ENCODE data around the gene GRID1.

GRID1 gene

GRCh38 chr10:86305521-86305920 lies 61.1 kb downstream of the GRID1 start:
- Histone ChIP-seq H3K4me1 (ENCODE audit: control insufficient read depth in 1 of 2, insufficient read depth in 1 of 2, low read depth in 1 of 2, low read length in 1 of 2) (no peaks in the 10 kb centered on the region), H3K9me3 (no peaks in the 10 kb centered on the region), H3K4me3 (ENCODE audit: low read depth in 1 of 2, low read length in 1 of 2) (no peak overlapping the region), H3K36me3 (no peaks in the 10 kb centered on the region), H3K27ac (no peak overlapping the region), H3K27me3 (no peaks in the 10 kb centered on the region)
- no peak for TF ChIP-seq CTCF (IDR thresholded peaks at IDR 0.05)

- TF ChIP-seq CTCF (IDR thresholded peaks at IDR 0.05) = no peak
These were observed 62.2 kb downstream of the GRID1 start for GRCh38 chr10:86304436-86304835.

DNA sequence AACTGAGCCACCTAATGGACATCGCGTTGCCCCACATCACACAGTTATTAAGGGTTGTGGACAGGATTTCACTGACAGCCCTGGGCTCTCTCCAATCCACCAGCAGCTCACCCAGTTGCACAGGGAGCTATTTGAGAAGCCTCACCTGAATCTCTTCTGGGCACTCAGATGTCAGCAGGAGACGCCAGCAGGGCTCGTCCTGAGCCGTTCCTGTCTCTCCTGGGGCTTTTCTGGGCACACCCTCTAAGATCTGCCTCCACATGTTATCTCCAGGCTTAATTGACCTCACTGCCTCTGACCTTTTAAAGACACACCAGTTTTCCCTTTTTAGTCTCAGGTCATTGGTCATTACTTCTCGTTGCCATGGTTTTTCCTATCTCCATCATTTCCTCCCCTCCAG lies 63.0 kb downstream of the GRID1 start:
- H3K9me3 ChIP-seq = no peaks in the 10 kb centered on the region
- H3K27me3 ChIP-seq = no peaks in the 10 kb centered on the region
- no peaks in the 10 kb centered on the region for H3K4me1 ChIP-seq (ENCODE audit: control insufficient read depth in 1 of 2, insufficient read depth in 1 of 2, low read depth in 1 of 2, low read length in 1 of 2)
- H3K4me3 ChIP-seq (ENCODE audit: low read depth in 1 of 2, low read length in 1 of 2) = no peak overlapping the region
- TF ChIP-seq CTCF (IDR thresholded peaks at IDR 0.05) = no peak
- H3K27ac ChIP-seq = no peak overlapping the region
- H3K36me3 ChIP-seq = no peaks in the 10 kb centered on the region

More at GRCh38 chr10:86304436-86304835, 62.2 kb downstream of the GRID1 start:
- H3K27me3 ChIP-seq = no peaks in the 10 kb centered on the region
- no peaks in the 10 kb centered on the region for H3K4me1 ChIP-seq (ENCODE audit: control insufficient read depth in 1 of 2, insufficient read depth in 1 of 2, low read depth in 1 of 2, low read length in 1 of 2)
- H3K36me3 ChIP-seq = no peaks in the 10 kb centered on the region
- no peaks in the 10 kb centered on the region for H3K9me3 ChIP-seq
- H3K27ac ChIP-seq = no peak overlapping the region
- no peak overlapping the region for H3K4me3 ChIP-seq (ENCODE audit: low read depth in 1 of 2, low read length in 1 of 2)

GRCh38 chr10:86301971-86302370 lies 64.6 kb downstream of the GRID1 start:
- no peaks in the 10 kb centered on the region for H3K4me1 ChIP-seq (ENCODE audit: control insufficient read depth in 1 of 2, insufficient read depth in 1 of 2, low read depth in 1 of 2, low read length in 1 of 2)
- TF ChIP-seq CTCF (IDR thresholded peaks at IDR 0.05) = no peak
- H3K36me3 ChIP-seq = no peaks in the 10 kb centered on the region
- H3K9me3 ChIP-seq = no peaks in the 10 kb centered on the region
- no peaks in the 10 kb centered on the region for H3K27me3 ChIP-seq
- no peak overlapping the region for H3K27ac ChIP-seq
- H3K4me3 ChIP-seq (ENCODE audit: low read depth in 1 of 2, low read length in 1 of 2) = no peak overlapping the region

DNA sequence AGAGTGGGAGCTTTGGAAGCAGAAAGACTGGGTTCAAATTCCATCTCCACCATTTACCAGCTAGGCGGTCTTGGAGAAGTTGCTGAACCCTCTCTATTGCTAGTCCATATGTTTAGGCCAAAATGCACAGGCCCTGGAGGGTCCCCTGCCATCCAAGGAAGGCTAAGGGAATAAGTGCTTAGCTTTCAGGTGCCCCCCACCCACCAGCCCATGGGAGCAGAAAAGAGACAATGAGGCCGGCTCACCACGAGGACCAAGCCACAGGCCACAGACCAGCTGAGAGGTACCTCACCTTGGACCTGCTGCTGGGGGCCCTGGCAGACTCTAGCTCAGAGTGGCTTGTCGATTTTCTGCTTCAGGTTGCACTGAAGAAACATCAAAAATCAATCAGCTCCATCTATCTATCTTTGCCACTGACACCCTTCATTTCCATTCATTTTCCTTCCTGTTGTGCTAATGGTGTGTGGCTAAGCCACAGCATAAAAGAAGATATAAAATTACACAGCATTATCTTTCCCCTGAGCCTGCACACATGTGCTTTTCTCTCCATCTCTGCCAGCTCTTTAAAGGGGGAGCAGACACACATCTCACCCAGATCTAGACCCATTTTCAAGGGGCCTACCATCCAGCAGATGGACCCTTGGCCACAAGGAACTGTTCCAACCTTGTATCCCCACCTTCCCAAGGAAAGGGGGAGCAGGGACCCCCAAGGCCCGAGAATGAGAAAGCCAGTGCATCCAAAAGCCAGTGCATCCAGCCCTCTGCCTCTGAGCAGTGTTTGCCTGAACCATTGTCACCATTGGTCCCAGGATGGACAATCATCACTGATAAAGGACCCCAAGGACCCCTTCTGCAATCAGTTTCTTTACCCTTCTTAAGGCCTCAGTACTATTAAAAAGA lies 65.4 kb downstream of the GRID1 start:
- Histone ChIP-seq H3K36me3 (no peaks in the 10 kb centered on the region), H3K27ac (no peak overlapping the region), H3K4me3 (ENCODE audit: low read depth in 1 of 2, low read length in 1 of 2) (no peak overlapping the region), H3K4me1 (ENCODE audit: control insufficient read depth in 1 of 2, insufficient read depth in 1 of 2, low read depth in 1 of 2, low read length in 1 of 2) (no peaks in the 10 kb centered on the region), H3K27me3 (no peaks in the 10 kb centered on the region), H3K9me3 (no peaks in the 10 kb centered on the region)
- TF ChIP-seq CTCF (IDR thresholded peaks at IDR 0.05) = no peak
